ENCODE results near the gene NDUFV1. TPM values are rescaled to one million over a fixed set of nuclear protein-coding genes. Genes with fewer than 3 reads are reported as not detected.

The NDUFV1 gene
- total and polyA plus RNA-seq, 9 of the 15 experiments (the other 6 are each of a cell fraction or from before 2014, with no cell fraction given), result 10.8 to 423 (median 209) TPM

- peak; percentile 65 for TF ChIP-seq ZBTB40 (IDR thresholded peaks at IDR 0.05)
- no peak for TF ChIP-seq ZBTB40 (CRISPR knock-in tag; IDR thresholded peaks at IDR 0.05)
- 0 out of 2 replicates have a peak, but pooled peaks have one; percentile 35 for TF ChIP-seq SMAD4 (CRISPR knock-in tag; conservative IDR thresholded peaks at IDR 0.05)
- peak in 1 of 2 experiments; percentile 86; a peak in 2 of 4 replicates for TF ChIP-seq NONO (IDR thresholded peaks at IDR 0.05; ENCODE audit: low read depth in 2 of 2, low read length in 1 of 2)
- peak; percentile 24; the same call in 1 of the 2 replicates for TF ChIP-seq SAFB (IDR thresholded peaks at IDR 0.05; ENCODE audit: borderline replicate concordance, low read depth, low read length)
- TF ChIP-seq SMARCB1 (IDR thresholded peaks at IDR 0.05; ENCODE audit: insufficient read length, low read depth), result no peak
- TF ChIP-seq POLR3G (IDR thresholded peaks at IDR 0.05; ENCODE audit: extremely low read depth, insufficient read length, insufficient replicate concordance), result no peak
- peak; percentile 64 for TF ChIP-seq KLF13 (tag; IDR thresholded peaks at IDR 0.05; ENCODE audit: borderline replicate concordance, low read depth)
- TF ChIP-seq CCNT2 (IDR thresholded peaks at IDR 0.05; ENCODE audit: borderline replicate concordance, extremely low read depth, insufficient read length, low read depth, low read length), result peak; percentile 36
- TF ChIP-seq THRA (IDR thresholded peaks at IDR 0.05), result no peak
- TF ChIP-seq ZNF239 (CRISPR knock-in tag; IDR thresholded peaks at IDR 0.05), result no peak
- TF ChIP-seq GABPB2 (CRISPR knock-in tag; conservative IDR thresholded peaks at IDR 0.05), result no peak
- TF ChIP-seq TARDBP (IDR thresholded peaks at IDR 0.05), result peak; percentile 53; the same call in 1 of the 2 replicates
- TF ChIP-seq HNRNPLL (IDR thresholded peaks at IDR 0.05; ENCODE audit: low read depth, low read length, poor library complexity, severe bottlenecking), result peak; percentile 17
- TF ChIP-seq ZNF512 (tag; IDR thresholded peaks at IDR 0.05), result no peak
Observed at GRCh38 chr11:67630228-67630942, 23.6 kb downstream of the NDUFV1 start (continued).
